GM12872 (cell line): ENCODE data around the gene EHD2.

Experiments used
- TF ChIP-seq, protein P1 (sequence below): IDR thresholded peaks from 3 replicates; pipeline ENCODE4 v1.5.1; 2011; ENCODE audit warnings: low read depth, mild to moderate bottlenecking, low read length, moderate library complexity; ENCODE audit not compliant: insufficient read depth

Gene EHD2

DNA sequence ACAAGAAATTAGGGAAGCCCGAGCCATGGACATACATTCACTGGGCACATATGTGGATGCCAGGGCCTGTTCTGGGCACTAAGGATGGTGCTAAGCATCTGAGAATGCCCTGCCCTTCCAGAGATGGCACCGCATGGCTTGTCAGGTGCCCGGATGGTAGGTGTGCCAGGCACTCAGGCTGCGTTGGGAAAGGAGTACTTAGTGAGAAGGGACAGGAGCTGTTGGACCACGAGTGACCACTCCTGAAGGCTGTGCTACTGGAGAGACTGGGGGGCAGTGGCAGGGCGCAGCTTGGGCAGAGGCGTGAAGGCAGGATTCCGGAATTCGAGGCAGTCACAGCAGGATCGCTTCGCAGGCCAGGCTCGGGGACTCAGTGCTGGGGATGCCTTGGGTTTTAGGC is 38.0 kb upstream of the EHD2 start:
- TF ChIP-seq, protein P1, sequence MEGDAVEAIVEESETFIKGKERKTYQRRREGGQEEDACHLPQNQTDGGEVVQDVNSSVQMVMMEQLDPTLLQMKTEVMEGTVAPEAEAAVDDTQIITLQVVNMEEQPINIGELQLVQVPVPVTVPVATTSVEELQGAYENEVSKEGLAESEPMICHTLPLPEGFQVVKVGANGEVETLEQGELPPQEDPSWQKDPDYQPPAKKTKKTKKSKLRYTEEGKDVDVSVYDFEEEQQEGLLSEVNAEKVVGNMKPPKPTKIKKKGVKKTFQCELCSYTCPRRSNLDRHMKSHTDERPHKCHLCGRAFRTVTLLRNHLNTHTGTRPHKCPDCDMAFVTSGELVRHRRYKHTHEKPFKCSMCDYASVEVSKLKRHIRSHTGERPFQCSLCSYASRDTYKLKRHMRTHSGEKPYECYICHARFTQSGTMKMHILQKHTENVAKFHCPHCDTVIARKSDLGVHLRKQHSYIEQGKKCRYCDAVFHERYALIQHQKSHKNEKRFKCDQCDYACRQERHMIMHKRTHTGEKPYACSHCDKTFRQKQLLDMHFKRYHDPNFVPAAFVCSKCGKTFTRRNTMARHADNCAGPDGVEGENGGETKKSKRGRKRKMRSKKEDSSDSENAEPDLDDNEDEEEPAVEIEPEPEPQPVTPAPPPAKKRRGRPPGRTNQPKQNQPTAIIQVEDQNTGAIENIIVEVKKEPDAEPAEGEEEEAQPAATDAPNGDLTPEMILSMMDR: no peak

DNA sequence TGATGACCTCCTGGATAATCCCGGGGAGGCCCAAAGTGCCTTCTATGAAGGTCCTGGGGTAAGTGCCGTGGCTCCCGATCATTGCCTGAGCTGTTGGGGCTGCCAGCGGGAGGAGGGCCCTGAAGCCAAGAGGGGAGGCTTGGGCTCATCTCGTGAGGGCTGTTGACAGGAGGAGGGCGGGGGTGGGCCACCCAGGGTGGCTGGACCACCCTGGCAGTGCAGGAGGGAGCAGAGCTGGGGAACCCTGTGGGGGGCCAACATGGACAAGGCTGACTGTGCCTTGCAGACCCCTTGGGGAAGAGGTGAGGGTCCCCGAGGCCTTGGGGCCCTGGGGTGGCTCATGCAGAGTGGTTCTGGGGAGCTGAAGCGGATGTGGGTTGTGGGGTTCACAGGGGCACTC is 37.4 kb upstream of the EHD2 start:
- TF ChIP-seq, protein P1: no peak

DNA sequence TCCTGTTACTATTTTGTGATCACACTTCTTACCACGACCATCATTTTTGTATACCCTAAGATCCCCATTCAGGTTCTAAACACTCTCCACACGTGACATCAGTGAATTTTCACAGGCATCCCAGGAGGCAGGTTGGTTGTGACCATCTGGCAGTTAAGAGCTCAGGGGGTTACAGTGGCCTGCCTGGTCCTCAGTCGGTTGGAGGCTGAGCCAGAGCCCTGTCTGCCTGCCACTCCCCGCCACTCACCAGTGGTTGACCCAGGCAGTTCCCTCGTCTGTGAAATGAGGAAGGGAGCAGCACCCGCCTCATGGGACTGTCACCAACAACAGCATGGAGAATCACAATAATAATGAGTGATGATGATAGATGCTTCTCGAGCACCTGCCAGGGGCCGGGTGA is 36.4 kb upstream of the EHD2 start:
- TF ChIP-seq, protein P1: no peak

DNA sequence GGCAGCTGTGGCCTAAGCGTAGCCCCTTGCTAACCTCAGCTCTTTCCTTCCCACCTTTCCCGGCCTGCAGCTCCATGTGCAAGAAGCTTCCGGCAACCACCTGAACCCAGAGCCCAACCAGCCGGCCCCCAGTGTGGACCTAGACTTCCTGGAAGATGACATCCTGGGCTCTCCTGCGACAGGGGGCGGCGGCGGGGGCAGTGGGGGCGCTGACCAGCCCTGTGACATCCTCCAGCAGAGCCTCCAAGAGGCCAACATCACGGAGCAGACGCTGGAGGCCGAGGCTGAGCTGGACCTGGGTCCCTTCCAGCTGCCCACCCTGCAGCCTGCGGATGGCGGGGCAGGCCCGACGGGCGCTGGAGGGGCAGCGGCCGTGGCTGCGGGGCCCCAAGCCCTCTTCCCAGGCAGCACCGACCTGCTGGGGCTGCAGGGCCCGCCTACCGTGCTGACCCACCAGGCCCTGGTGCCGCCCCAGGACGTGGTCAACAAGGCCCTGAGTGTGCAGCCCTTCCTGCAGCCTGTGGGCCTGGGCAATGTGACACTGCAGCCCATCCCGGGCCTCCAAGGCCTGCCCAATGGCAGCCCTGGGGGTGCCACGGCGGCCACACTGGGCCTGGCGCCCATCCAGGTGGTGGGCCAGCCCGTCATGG is 33.8 kb upstream of the EHD2 start:
- TF ChIP-seq, protein P1: no peak

DNA sequence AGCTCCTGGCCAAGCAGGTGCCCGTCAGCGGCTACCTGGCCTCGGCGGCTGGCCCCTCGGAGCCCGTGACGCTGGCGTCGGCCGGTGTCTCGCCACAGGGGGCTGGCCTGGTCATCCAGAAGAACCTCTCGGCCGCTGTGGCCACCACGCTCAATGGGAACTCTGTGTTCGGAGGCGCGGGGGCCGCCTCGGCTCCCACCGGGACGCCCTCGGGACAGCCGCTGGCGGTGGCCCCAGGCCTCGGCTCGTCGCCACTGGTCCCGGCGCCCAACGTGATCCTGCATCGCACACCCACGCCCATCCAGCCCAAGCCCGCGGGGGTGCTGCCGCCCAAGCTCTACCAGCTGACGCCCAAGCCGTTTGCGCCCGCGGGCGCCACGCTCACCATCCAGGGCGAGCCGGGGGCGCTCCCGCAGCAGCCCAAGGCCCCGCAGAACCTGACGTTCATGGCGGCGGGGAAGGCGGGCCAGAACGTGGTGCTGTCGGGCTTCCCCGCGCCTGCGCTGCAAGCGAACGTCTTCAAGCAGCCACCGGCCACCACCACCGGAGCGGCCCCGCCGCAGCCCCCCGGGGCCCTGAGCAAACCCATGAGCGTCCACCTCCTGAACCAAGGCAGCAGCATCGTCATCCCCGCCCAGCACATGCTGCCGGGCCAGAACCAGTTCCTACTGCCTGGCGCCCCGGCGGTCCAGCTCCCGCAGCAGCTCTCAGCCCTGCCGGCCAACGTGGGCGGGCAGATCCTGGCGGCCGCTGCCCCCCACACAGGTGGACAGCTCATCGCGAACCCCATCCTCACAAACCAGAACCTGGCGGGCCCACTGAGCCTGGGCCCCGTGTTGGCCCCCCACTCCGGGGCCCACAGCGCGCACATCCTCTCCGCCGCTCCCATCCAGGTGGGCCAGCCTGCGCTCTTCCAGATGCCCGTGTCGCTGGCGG is 33.0 kb upstream of the EHD2 start:
- TF ChIP-seq, protein P1: no peak

DNA sequence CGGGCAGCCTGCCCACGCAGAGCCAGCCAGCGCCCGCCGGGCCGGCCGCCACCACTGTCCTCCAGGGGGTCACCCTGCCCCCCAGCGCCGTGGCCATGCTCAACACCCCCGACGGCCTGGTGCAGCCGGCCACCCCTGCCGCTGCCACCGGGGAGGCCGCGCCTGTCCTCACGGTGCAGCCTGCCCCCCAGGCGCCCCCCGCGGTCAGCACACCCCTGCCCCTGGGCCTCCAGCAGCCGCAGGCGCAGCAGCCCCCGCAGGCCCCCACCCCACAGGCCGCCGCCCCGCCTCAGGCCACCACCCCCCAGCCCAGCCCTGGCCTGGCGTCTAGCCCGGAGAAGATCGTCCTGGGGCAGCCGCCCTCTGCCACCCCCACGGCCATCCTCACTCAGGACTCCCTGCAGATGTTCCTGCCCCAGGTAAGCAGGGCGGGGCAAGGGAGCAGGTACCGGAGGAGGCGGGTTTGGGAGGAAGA is 32.3 kb upstream of the EHD2 start:
- TF ChIP-seq, protein P1: no peak

DNA sequence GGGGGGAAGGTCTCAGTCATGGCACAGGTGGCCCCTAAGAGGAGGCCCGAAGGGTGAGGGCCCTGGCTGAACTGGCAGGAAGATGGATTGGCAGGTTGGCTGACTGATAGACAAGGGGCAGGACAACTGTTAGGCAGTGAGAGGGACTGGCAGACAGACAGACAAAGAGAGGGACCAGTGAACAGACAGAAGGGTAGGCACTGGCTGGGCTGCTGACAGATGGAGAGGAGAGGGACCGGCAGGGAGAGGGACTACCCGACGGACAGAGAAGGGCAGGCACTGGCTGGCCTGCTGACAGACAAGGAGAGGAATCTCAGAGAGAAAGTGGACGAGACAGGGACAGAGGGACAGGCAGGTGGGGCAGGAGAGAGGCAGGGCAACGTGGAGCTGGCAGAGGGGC is 31.8 kb upstream of the EHD2 start:
- TF ChIP-seq, protein P1: no peak
